ENCODE results near the gene LHFPL6. TPM values are rescaled to one million over a fixed set of nuclear protein-coding genes. Genes with fewer than 3 reads are reported as not detected.

The LHFPL6 gene
- total RNA-seq, 2 experiments from 2014 or later: 0.60 to 0.74 TPM

DNA sequence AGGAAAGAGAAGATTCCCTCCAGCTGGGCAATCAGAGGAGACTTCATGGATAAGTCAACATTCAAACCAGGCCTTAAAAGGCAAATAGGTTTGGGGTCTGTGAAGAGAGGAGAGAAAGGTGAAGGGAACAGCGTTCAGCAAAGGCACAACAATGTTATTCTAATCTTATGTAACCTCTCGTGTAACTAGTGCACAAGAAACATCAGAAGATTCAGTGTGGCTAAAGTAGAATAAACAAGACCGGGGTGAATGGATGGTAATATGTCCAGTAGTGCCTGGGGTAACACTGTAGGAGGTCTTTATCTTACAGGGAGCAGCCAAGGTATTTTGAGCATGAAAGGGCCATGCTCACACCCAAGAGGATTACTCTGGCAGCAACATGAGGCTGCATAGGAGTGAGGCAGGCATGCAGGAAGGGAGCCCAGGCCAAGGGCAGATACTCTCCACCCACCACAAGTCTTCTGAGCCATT is 24.1 kb downstream of the LHFPL6 start:
- Mint-ChIP-seq H3K4me1 (ENCODE audit: low read depth) (no peaks in the 10 kb centered on the region), H3K27me3 (no peaks in the 10 kb centered on the region), H3K27ac (no peak overlapping the region), H3K4me3 (no peak overlapping the region), H3K36me3 (ENCODE audit: low read depth) (no peaks in the 10 kb centered on the region), H3K9me3 (no peaks in the 10 kb centered on the region)
- ATAC-seq (no peak), DNase-seq (no peak)
- CTCF ChIA-PET: interaction anchor here (1.4 kb wide), 1 partner anchor 33 kb away, joined by 6 read pairs; no protein-coding TSS in a partner anchor
- no peak for TF ChIP-seq CTCF (IDR thresholded peaks at IDR 0.05)
- intact Hi-C loops (cut with micrococcal nuclease): no loop called here
- POLR2A ChIA-PET: no interaction called here

DNA sequence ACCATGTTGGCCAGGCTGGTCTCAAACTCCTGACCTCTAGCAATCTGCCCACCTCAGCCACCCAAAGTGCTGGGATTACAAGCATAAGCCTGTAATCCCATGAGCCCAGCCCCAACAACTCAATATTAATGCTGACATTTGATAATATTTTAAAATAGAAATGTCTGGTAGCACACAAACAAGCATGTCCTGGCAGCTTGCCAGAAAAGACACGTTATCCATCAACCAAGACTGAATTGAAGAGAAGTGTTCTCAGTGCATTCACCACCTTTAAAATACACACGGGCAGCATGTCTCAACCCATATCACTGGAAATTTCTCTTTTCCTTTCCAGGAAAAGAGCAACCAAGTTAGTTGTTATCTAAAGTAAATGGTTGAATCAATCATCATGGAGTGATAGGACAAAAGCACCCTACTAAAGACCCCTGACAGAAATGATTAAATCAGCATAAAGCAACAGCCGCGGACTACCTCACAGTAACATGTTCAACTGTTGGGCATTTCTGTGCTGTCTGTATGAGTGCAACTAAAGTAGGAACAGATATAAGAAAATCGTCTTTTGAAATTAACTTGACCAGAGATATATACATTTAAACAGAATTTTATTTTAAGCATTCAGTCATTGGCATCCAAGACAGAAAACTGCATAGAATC is 25.0 kb downstream of the LHFPL6 start:
- intact Hi-C loops (cut with micrococcal nuclease): no loop called here
- no peaks in the 10 kb centered on the region for H3K9me3 Mint-ChIP-seq
- no peak overlapping the region for H3K27ac Mint-ChIP-seq
- DNase-seq (no peak), ATAC-seq (no peak)
- no peak overlapping the region for H3K4me3 Mint-ChIP-seq
- H3K36me3 Mint-ChIP-seq (ENCODE audit: low read depth): no peaks in the 10 kb centered on the region
- POLR2A ChIA-PET: no interaction called here
- CTCF ChIA-PET: no interaction called here
- no peaks in the 10 kb centered on the region for H3K4me1 Mint-ChIP-seq (ENCODE audit: low read depth)
- H3K27me3 Mint-ChIP-seq: no peaks in the 10 kb centered on the region
- no peak for TF ChIP-seq CTCF (IDR thresholded peaks at IDR 0.05)

- no peaks in the 10 kb centered on the region for H3K9me3 Mint-ChIP-seq
- no peaks in the 10 kb centered on the region for H3K4me1 Mint-ChIP-seq (ENCODE audit: low read depth)
- no peak overlapping the region for H3K27ac Mint-ChIP-seq
- H3K4me3 Mint-ChIP-seq: no peak overlapping the region
- H3K27me3 Mint-ChIP-seq: no peaks in the 10 kb centered on the region
- DNase-seq (no peak), ATAC-seq (no peak)
- intact Hi-C loops (cut with micrococcal nuclease): no loop called here
- ChIA-PET POLR2A (interaction anchor here (0.6 kb wide), 1 partner anchor 408 kb away, joined by 3 read pairs; no protein-coding TSS in a partner anchor), CTCF (no interaction called here)
- H3K36me3 Mint-ChIP-seq (ENCODE audit: low read depth): no peaks in the 10 kb centered on the region
- no peak for TF ChIP-seq CTCF (IDR thresholded peaks at IDR 0.05)
Observed at GRCh38 chr13:39577203-39577602, 25.8 kb downstream of the LHFPL6 start.

GRCh38 chr13:39575641-39576238 is 27.3 kb downstream of the LHFPL6 start:
- ChIA-PET CTCF (interaction anchor here (1.3 to 1.5 kb wide), 2 partner anchors 10 to 37 kb away, joined by 3 to 5 read pairs; no protein-coding TSS in a partner anchor), POLR2A (no interaction called here)
- no peak for TF ChIP-seq CTCF (IDR thresholded peaks at IDR 0.05)
- Mint-ChIP-seq H3K9me3 (no peaks in the 10 kb centered on the region), H3K36me3 (ENCODE audit: low read depth) (no peaks in the 10 kb centered on the region), H3K27me3 (peaks cover 4% of the 10 kb centered on the region), H3K4me3 (no peak overlapping the region), H3K27ac (no peak overlapping the region), H3K4me1 (ENCODE audit: low read depth) (no peaks in the 10 kb centered on the region)
- DNase-seq: no peak
- no peak for ATAC-seq
- intact Hi-C loops (cut with micrococcal nuclease): no loop called here

DNA sequence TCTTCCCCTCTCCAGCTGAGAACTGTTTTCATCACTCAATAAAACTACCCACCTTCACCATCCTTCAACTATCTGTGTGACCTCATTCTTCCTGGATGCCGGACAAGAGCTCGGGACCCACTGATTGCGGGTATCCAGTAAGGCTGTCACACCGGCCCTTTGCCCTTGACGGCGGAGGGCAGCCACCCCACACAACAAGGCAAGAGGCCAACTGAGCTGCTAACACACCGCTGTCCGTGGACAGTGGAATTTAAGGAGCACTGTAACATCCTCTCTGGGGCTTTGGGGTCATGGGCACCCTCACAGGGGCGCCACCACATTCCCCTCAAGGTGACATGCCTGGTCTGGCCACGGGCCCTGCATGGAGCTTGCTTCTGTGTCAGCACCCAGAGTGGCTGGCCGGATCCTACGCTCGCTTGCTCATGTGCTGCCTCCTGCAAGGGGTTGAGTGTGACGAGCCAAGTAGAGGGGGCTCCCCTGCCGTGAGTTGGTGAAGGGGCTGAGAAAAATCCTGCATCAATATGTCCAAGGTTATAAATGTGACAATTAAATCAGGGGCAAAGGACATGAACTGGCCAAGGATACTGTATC is 31.4 kb downstream of the LHFPL6 start:
- no peak for DNase-seq
- no peak for ATAC-seq
- H3K9me3 Mint-ChIP-seq: no peaks in the 10 kb centered on the region
- ChIA-PET POLR2A (no interaction called here), CTCF (no interaction called here)
- H3K27me3 Mint-ChIP-seq: peaks cover 14% of the 10 kb centered on the region
- no peaks in the 10 kb centered on the region for H3K4me1 Mint-ChIP-seq (ENCODE audit: low read depth)
- no peak for TF ChIP-seq CTCF (IDR thresholded peaks at IDR 0.05)
- no peak overlapping the region for H3K27ac Mint-ChIP-seq
- no peak overlapping the region for H3K4me3 Mint-ChIP-seq
- intact Hi-C loops (cut with micrococcal nuclease): no loop called here
- no peaks in the 10 kb centered on the region for H3K36me3 Mint-ChIP-seq (ENCODE audit: low read depth)

Data from activated CD8-positive, alpha-beta T cell treated with anti-CD3 and anti-CD28 coated beads for 36 hours (primary cell).